SK-N-MC (cell line): Measurements from ENCODE around the gene PREX1.

Experiments used
- DNase-seq: peaks from one replicate; pipeline ENCODE4 v3.0.0-alpha.2; 2011; ENCODE audit warnings: low read depth, low spot score
- H3K27ac ChIP-seq: fragments of 200-600 bp; sonication (generic); 2 replicates; pipeline ENCODE4 v1.5.1; 2016; ENCODE audit warnings: mixed run types
- H3K36me3 ChIP-seq: fragments of 200-600 bp; sonication (generic); 2 replicates; pipeline ENCODE4 v1.6.1; 2017; ENCODE audit warnings: antibody characterized with exemption, low read length, mixed read lengths; ENCODE audit not compliant: insufficient read depth
- H3K4me3 ChIP-seq: fragments of 200-600 bp; sonication (generic); 2 replicates; pipeline ENCODE4 v1.5.1; 2016
- H3K9ac ChIP-seq: fragments of 200-600 bp; sonication (generic); 2 replicates; pipeline ENCODE4 v1.8.0; 2017; ENCODE audit warnings: mixed run types, mixed read lengths; ENCODE audit not compliant: insufficient read length
- H3K9me3 ChIP-seq: fragments of 200-600 bp; sonication (generic); 2 replicates; pipeline ENCODE4 v1.6.1; 2017; ENCODE audit warnings: low read depth, mild to moderate bottlenecking, antibody characterized with exemption, low read length, moderate library complexity, mixed read lengths
- EZH2 ChIP-seq: fragments of 200-600 bp; sonication (generic); IDR thresholded peaks from one replicate; pipeline ENCODE4 v1.6.1; 2017; ENCODE audit warnings: antibody characterized with exemption
- FOXP2 ChIP-seq: optimal IDR thresholded peaks from 2 replicates; pipeline ENCODE3; 2011; ENCODE audit warnings: mild to moderate bottlenecking, moderate library complexity; ENCODE audit not compliant: insufficient read depth; ENCODE audit errors: extremely low read length, control extremely low read depth
- POLR2AphosphoS5 ChIP-seq: IDR thresholded peaks from 2 replicates; pipeline ENCODE4 v1.6.1; 2012; ENCODE audit warnings: mild to moderate bottlenecking, low read depth, low read length, borderline replicate concordance

PREX1 gene

GRCh38 chr20:48595495-48596333, 232.1 kb downstream of the PREX1 start:
- H3K27ac ChIP-seq = no peak overlapping the region
- H3K36me3 ChIP-seq = no peaks in the 10 kb centered on the region
- no peaks in the 10 kb centered on the region for H3K9me3 ChIP-seq
- TF ChIP-seq POLR2AphosphoS5 = no peak
- no peak for TF ChIP-seq FOXP2
- no peak for TF ChIP-seq EZH2
- no peak for DNase-seq
- H3K9ac ChIP-seq = no peak overlapping the region
- H3K4me3 ChIP-seq = no peak overlapping the region

GRCh38 chr20:48594533-48594932, 233.3 kb downstream of the PREX1 start:
- TF ChIP-seq POLR2AphosphoS5 (no peak), FOXP2 (no peak), EZH2 (no peak)
- Histone ChIP-seq H3K4me3 (no peak overlapping the region), H3K9ac (no peak overlapping the region), H3K9me3 (no peaks in the 10 kb centered on the region), H3K36me3 (no peaks in the 10 kb centered on the region), H3K27ac (no peak overlapping the region)
- no peak for DNase-seq

- TF ChIP-seq POLR2AphosphoS5 = no peak
- no peak for TF ChIP-seq FOXP2
- no peak for TF ChIP-seq EZH2
- no peaks in the 10 kb centered on the region for H3K9me3 ChIP-seq
- no peak overlapping the region for H3K27ac ChIP-seq
- no peak overlapping the region for H3K9ac ChIP-seq
- no peaks in the 10 kb centered on the region for H3K36me3 ChIP-seq
- no peak for DNase-seq
- H3K4me3 ChIP-seq = no peak overlapping the region
These were observed 235.5 kb downstream of the PREX1 start for GRCh38 chr20:48592107-48592940.

- Histone ChIP-seq H3K9me3 (no peaks in the 10 kb centered on the region), H3K36me3 (no peaks in the 10 kb centered on the region), H3K27ac (no peak overlapping the region), H3K9ac (no peak overlapping the region), H3K4me3 (no peak overlapping the region)
- TF ChIP-seq EZH2 = no peak
- no peak for TF ChIP-seq FOXP2
- TF ChIP-seq POLR2AphosphoS5 = no peak
- no peak for DNase-seq
These were observed 241.1 kb downstream of the PREX1 start for GRCh38 chr20:48586730-48587129.

GRCh38 chr20:48585061-48585870, 242.5 kb downstream of the PREX1 start:
- H3K9ac ChIP-seq = no peak overlapping the region
- TF ChIP-seq FOXP2 (no peak), POLR2AphosphoS5 (no peak), EZH2 (no peak)
- no peaks in the 10 kb centered on the region for H3K36me3 ChIP-seq
- no peak overlapping the region for H3K4me3 ChIP-seq
- DNase-seq = no peak
- H3K27ac ChIP-seq = no peak overlapping the region
- no peaks in the 10 kb centered on the region for H3K9me3 ChIP-seq

- Histone ChIP-seq H3K4me3 (no peak overlapping the region), H3K27ac (no peak overlapping the region), H3K9ac (no peak overlapping the region), H3K36me3 (no peaks in the 10 kb centered on the region), H3K9me3 (no peaks in the 10 kb centered on the region)
- TF ChIP-seq FOXP2 (no peak), EZH2 (no peak), POLR2AphosphoS5 (no peak)
- DNase-seq = no peak
These were observed 243.3 kb downstream of the PREX1 start for GRCh38 chr20:48584391-48585060.

GRCh38 chr20:48583801-48584200, 244.0 kb downstream of the PREX1 start:
- H3K4me3 ChIP-seq = no peak overlapping the region
- TF ChIP-seq POLR2AphosphoS5 = no peak
- TF ChIP-seq FOXP2 = no peak
- no peak for TF ChIP-seq EZH2
- no peaks in the 10 kb centered on the region for H3K36me3 ChIP-seq
- H3K9ac ChIP-seq = no peak overlapping the region
- H3K9me3 ChIP-seq = no peaks in the 10 kb centered on the region
- DNase-seq = no peak
- H3K27ac ChIP-seq = no peak overlapping the region
